Activated naive CD4-positive, alpha-beta T cell treated with anti-CD3 and anti-CD28 coated beads, Interleukin-2, amount 10 ng/mL, durations not matched to agents 7 days and 5 days (primary cell): Measurements from ENCODE around the gene ARPC5L.

Experiments
- CTCF ChIA-PET: fragments of 350-600 bp; sonication (Branson Sonifier 250); formaldehyde crosslinking; loops from one replicate; lab custom pipeline; 2021; ENCODE audit warnings: antibody characterized with exemption; lab: Charles Lee
- DNase-seq: peaks from one replicate; pipeline ENCODE4 v3.0.0-alpha.2; 2020
- H3K27ac Mint-ChIP-seq: one replicate; pipeline ENCODE4 v1.8.0; 2021; ENCODE audit warnings: mild to moderate bottlenecking, moderate library complexity, mixed read lengths
- H3K27me3 Mint-ChIP-seq: one replicate; pipeline ENCODE4 v1.8.0; 2021; ENCODE audit warnings: mild to moderate bottlenecking, mixed read lengths
- H3K36me3 Mint-ChIP-seq: one replicate; pipeline ENCODE4 v1.8.0; 2021; ENCODE audit warnings: mixed read lengths
- H3K4me1 Mint-ChIP-seq: one replicate; pipeline ENCODE4 v1.8.0; 2021; ENCODE audit warnings: mixed read lengths
- H3K4me3 Mint-ChIP-seq: one replicate; pipeline ENCODE4 v1.8.0; 2021; ENCODE audit warnings: mild to moderate bottlenecking, moderate library complexity, mixed read lengths
- H3K9me3 Mint-ChIP-seq: one replicate; pipeline ENCODE4 v1.8.0; 2021; ENCODE audit warnings: mixed read lengths

The ARPC5L gene

DNA sequence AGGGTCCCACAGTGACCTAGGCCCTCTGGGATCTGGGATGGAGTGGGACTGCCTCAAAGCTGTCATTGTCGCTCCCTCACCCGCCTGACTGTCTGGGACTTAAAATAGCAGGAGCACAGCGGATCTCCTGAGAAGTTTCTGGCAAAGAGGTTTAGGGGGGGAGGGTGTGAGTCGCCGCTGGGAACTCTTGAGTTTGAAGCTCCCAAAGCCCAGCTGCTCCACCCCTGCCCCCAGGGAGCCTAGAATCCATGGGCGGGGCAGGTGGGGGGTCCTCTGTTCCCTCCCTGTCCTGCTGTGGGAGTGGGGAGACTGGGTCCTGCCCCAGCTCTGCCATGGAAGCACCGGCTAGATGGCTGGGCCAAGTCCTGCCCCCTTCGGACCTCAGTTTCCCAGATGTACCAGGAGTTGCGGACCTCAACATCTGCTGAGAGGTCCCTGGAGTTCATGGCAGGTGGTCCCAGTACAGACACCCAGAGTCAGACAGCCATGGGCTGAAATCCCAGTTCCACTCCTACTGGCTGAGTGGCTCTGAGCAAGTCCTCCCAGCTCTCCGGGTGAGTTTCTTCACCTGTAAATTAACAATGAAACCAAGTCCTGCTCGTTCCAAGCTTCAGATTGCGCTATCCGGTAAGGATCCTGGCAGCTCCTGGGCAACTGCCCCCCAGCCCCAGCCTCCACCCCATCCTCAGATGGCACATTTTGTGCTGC, 9.7 kb upstream of the ARPC5L start:
- CTCF ChIA-PET, result interaction anchor here (0.6 to 14.6 kb wide), 26 partner anchors 9 to 519 kb away, joined by 3 to 332 read pairs (median 4); partner anchors contain the start of genes ARPC5L, NR6A1, OLFML2A and RPL35
- Mint-ChIP-seq H3K9me3 (no peaks in the 10 kb centered on the region), H3K4me1 (peaks cover 10% of the 10 kb centered on the region), H3K27me3 (peaks cover 54% of the 10 kb centered on the region), H3K4me3 (peak overlapping the region; percentile 57), H3K27ac (no peak overlapping the region), H3K36me3 (peaks cover 2% of the 10 kb centered on the region)
- no peak for DNase-seq

GRCh38 chr9:124852829-124853531, 8.9 kb upstream of the ARPC5L start, which contains the start of gene WDR38:
WDR38 (plus strand) TSS chr9:124853460; CDS start chr9:124853532, 72 bp downstream.
- peak; percentile 84 for DNase-seq
- Mint-ChIP-seq H3K9me3 (no peaks in the 10 kb centered on the region), H3K4me3 (peak within 1 kb of the TSS; percentile 57), H3K27ac (no peak within 1 kb of the TSS), H3K4me1 (peaks cover 10% of the 10 kb centered on the region), H3K27me3 (peaks cover 50% of the 10 kb centered on the region), H3K36me3 (peaks cover 9% of the 10 kb centered on the region)
- CTCF ChIA-PET, result interaction anchor here (0.6 to 14.6 kb wide), 30 partner anchors 9 to 518 kb away, joined by 3 to 332 read pairs (median 4); partner anchors contain the start of genes ARPC5L, NR6A1, OLFML2A and RPL35

DNA sequence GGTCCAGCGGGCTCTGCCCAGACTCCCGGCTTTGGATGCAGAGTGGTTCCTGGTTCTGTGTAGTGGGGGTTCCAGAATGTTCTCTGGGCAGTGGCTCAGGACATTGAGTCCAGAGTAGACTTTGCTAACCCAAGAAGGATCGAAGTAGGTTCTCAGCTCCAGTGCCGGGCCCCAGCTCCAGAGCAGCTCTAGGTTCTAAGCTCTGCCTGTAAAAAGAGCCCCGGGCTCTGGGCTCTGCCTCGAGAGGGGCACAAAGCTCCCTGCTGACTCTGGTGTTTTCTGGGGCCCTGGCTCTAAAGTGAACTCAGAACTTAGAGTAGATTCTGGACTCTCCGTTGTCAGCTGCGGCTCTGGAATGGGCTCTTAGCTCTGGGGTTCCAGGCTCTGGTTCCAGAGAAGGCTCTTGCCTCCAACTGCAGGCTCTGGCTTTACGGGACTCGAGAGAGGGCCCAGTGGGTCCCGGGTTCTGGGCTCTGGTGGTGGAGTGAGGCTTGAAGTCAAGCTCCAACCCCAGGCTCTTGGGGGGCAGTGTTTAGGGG, 8.3 kb upstream of the ARPC5L start:
- DNase-seq, result no peak
- peaks cover 48% of the 10 kb centered on the region for H3K27me3 Mint-ChIP-seq
- H3K27ac Mint-ChIP-seq, result no peak overlapping the region
- peaks cover 12% of the 10 kb centered on the region for H3K36me3 Mint-ChIP-seq
- peaks cover 10% of the 10 kb centered on the region for H3K4me1 Mint-ChIP-seq
- H3K9me3 Mint-ChIP-seq, result no peaks in the 10 kb centered on the region
- no peak overlapping the region for H3K4me3 Mint-ChIP-seq
- CTCF ChIA-PET, result interaction anchor here (0.7 to 14.6 kb wide), 22 partner anchors 8 to 518 kb away, joined by 3 to 332 read pairs (median 4); partner anchors contain the start of genes ARPC5L, NR6A1, OLFML2A and RPL35

DNA sequence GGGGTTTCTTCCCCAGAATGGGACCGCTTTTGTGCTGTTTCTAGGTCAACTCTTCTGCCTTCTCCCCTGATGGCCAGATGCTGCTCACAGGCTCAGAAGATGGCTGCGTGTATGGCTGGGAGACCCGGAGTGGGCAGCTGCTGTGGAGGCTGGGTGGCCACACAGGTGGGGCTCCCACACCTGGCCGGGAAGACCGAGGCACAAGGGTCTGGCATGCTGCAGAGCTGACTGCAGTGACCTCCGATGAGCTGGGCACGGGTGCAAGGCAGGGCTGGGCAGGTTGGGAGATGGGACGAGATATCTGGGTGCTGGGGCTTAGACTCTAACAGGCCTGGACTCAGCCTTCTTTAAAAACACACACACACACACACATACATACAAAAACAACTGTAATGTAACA, 7.8 kb upstream of the ARPC5L start:
- Mint-ChIP-seq H3K4me3 (no peak overlapping the region), H3K27me3 (peaks cover 43% of the 10 kb centered on the region), H3K27ac (no peak overlapping the region), H3K4me1 (peaks cover 11% of the 10 kb centered on the region), H3K36me3 (peaks cover 16% of the 10 kb centered on the region), H3K9me3 (no peaks in the 10 kb centered on the region)
- no peak for DNase-seq
- CTCF ChIA-PET, result interaction anchor here (0.7 to 14.6 kb wide), 17 partner anchors 7 to 397 kb away, joined by 3 to 332 read pairs (median 4); partner anchors contain the start of genes ARPC5L, NR6A1, OLFML2A and RPL35

GRCh38 chr9:124854822-124855221, 7.1 kb upstream of the ARPC5L start:
- DNase-seq, result no peak
- Mint-ChIP-seq H3K27me3 (peaks cover 39% of the 10 kb centered on the region), H3K27ac (no peak overlapping the region), H3K36me3 (peaks cover 22% of the 10 kb centered on the region), H3K9me3 (no peaks in the 10 kb centered on the region), H3K4me3 (no peak overlapping the region), H3K4me1 (peaks cover 18% of the 10 kb centered on the region)
- CTCF ChIA-PET, result interaction anchor here (0.8 to 14.6 kb wide), 5 partner anchors 14 to 289 kb away, joined by 3 to 332 read pairs (median 26); partner anchors contain the start of genes NR6A1 and OLFML2A

GRCh38 chr9:124855566-124855943, 6.4 kb upstream of the ARPC5L start:
- Mint-ChIP-seq H3K4me3 (no peak overlapping the region), H3K27me3 (peaks cover 38% of the 10 kb centered on the region), H3K27ac (no peak overlapping the region), H3K9me3 (no peaks in the 10 kb centered on the region), H3K4me1 (peaks cover 25% of the 10 kb centered on the region), H3K36me3 (peaks cover 29% of the 10 kb centered on the region)
- CTCF ChIA-PET, result interaction anchor here (0.8 to 14.6 kb wide), 4 partner anchors 15 to 91 kb away, joined by 3 to 332 read pairs (median 16); partner anchors contain the start of genes NR6A1 and OLFML2A
- no peak for DNase-seq

DNA sequence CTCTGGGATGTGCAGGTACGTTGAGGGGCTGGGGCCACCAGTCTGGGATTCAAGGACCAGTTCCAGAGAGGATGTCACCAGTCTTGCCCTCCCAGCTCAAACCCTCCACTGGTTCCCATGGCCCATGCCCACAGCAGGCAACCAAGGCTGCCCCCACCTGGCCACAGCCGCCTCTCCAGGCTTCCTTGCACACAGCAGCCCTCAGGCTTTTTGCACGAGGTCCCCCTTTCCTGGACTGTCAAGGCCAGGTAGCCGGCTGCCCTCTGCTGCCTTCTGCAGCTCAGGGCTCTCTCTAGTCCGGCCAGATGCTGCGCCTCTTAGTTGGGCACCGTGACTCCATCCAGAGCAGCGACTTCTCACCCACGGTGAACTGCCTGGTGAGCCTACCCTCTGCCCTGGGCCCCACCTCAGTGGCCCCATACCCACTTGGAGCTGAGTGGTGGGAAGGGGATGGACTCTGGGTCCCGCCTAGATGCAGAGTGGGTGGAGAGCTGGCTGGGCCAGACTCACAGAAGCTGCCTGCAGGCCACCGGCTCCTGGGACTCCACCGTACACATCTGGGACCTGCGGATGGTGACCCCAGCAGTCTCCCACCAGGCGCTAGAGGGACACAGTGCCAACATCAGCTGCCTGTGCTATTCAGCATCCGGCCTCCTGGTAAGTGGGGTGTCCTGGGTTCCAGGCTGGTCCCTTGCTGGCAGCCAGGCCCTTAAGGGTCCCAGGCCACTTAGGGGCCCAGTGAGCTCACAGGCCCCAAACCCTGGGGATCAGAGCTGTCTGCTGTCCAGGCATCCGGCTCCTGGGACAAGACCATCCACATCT, 5.8 kb upstream of the ARPC5L start:
- no peak overlapping the region for H3K27ac Mint-ChIP-seq
- no peaks in the 10 kb centered on the region for H3K9me3 Mint-ChIP-seq
- H3K27me3 Mint-ChIP-seq, result peaks cover 32% of the 10 kb centered on the region
- H3K4me1 Mint-ChIP-seq, result peaks cover 31% of the 10 kb centered on the region
- no peak overlapping the region for H3K4me3 Mint-ChIP-seq
- no peak for DNase-seq
- H3K36me3 Mint-ChIP-seq, result peaks cover 34% of the 10 kb centered on the region
- CTCF ChIA-PET, result interaction anchor here (1.4 to 14.6 kb wide), 2 partner anchors 22 to 81 kb away, joined by 3 to 332 read pairs; partner anchors contain the start of genes NR6A1 and OLFML2A

GRCh38 chr9:124857533-124858162, 4.3 kb upstream of the ARPC5L start:
- CTCF ChIA-PET, result interaction anchor here (14.6 kb wide), 1 partner anchor 82 kb away, joined by 332 read pairs; the partner anchor contains the start of genes NR6A1 and OLFML2A
- Mint-ChIP-seq H3K36me3 (peaks cover 37% of the 10 kb centered on the region), H3K27me3 (peaks cover 20% of the 10 kb centered on the region), H3K4me3 (no peak overlapping the region), H3K4me1 (peaks cover 36% of the 10 kb centered on the region), H3K27ac (no peak overlapping the region), H3K9me3 (no peaks in the 10 kb centered on the region)
- no peak for DNase-seq

- Mint-ChIP-seq H3K4me1 (peaks cover 32% of the 10 kb centered on the region), H3K27ac (no peak overlapping the region), H3K27me3 (peaks cover 12% of the 10 kb centered on the region), H3K4me3 (no peak overlapping the region), H3K9me3 (no peaks in the 10 kb centered on the region), H3K36me3 (peaks cover 37% of the 10 kb centered on the region)
- CTCF ChIA-PET, result interaction anchor here (1.0 to 14.6 kb wide), 3 partner anchors 19 to 92 kb away, joined by 3 to 332 read pairs (median 3); partner anchors contain the start of genes NR6A1 and OLFML2A
- no peak for DNase-seq
These were observed 3.4 kb upstream of the ARPC5L start for GRCh38 chr9:124858330-124859046.

- H3K9me3 Mint-ChIP-seq, result no peaks in the 10 kb centered on the region
- CTCF ChIA-PET, result interaction anchor here (0.6 to 3.0 kb wide), 9 partner anchors 8 to 91 kb away, joined by 3 to 21 read pairs (median 3); partner anchors contain the start of genes NR6A1 and WDR38
- peaks cover 3% of the 10 kb centered on the region for H3K27me3 Mint-ChIP-seq
- H3K36me3 Mint-ChIP-seq, result peaks cover 37% of the 10 kb centered on the region
- DNase-seq, result no peak
- H3K4me3 Mint-ChIP-seq, result peak overlapping the region; percentile 95
- H3K27ac Mint-ChIP-seq, result peak overlapping the region; percentile 75
- H3K4me1 Mint-ChIP-seq, result peaks cover 35% of the 10 kb centered on the region
These were observed 1.9 kb upstream of the ARPC5L start for GRCh38 chr9:124859803-124860581.

GRCh38 chr9:124860582-124861341, 1.2 kb upstream of the ARPC5L start:
- Mint-ChIP-seq H3K4me3 (peak overlapping the region; percentile 95), H3K4me1 (peaks cover 35% of the 10 kb centered on the region), H3K9me3 (no peaks in the 10 kb centered on the region), H3K27ac (peak overlapping the region; percentile 97), H3K36me3 (peaks cover 36% of the 10 kb centered on the region), H3K27me3 (peaks cover 3% of the 10 kb centered on the region)
- CTCF ChIA-PET, result interaction anchor here (0.6 to 3.0 kb wide), 9 partner anchors 9 to 265 kb away, joined by 3 to 21 read pairs (median 3); partner anchors contain the start of genes NR6A1 and WDR38
- no peak for DNase-seq
